ENCODE data around the gene ISX. TPM values are rescaled to one million over a fixed set of nuclear protein-coding genes. Genes with fewer than 3 reads are reported as not detected.

The ISX gene
- polyA plus RNA-seq, 1 experiment = not detected

DNA sequence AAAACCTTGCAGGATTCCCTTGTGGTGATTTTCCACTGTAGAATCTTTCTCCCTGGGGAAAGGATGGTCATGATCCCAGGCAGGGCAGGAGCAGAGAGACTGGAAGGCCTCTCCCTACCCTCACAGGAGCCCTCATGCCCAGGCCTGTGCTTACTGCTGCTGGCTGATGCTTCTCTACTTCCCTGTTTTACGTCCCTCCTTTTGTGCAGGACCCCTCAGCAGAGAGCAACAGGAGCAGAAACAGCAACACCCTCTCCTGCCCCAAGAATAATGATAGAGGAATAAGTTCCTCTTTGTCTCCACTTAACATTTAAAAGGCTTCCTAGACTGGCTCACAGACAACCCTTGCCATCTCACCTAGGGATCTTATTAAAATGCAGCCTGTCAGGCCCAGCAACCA lies 3.6 kb downstream of the ISX start:
- H3K36me3 ChIP-seq (ENCODE audit: control insufficient read depth, insufficient read depth, low read length) = no peaks in the 10 kb centered on the region
- no peak for DNase-seq (ENCODE audit: low read depth)
- TF ChIP-seq, protein P1, sequence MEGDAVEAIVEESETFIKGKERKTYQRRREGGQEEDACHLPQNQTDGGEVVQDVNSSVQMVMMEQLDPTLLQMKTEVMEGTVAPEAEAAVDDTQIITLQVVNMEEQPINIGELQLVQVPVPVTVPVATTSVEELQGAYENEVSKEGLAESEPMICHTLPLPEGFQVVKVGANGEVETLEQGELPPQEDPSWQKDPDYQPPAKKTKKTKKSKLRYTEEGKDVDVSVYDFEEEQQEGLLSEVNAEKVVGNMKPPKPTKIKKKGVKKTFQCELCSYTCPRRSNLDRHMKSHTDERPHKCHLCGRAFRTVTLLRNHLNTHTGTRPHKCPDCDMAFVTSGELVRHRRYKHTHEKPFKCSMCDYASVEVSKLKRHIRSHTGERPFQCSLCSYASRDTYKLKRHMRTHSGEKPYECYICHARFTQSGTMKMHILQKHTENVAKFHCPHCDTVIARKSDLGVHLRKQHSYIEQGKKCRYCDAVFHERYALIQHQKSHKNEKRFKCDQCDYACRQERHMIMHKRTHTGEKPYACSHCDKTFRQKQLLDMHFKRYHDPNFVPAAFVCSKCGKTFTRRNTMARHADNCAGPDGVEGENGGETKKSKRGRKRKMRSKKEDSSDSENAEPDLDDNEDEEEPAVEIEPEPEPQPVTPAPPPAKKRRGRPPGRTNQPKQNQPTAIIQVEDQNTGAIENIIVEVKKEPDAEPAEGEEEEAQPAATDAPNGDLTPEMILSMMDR (IDR thresholded peaks at IDR 0.05; ENCODE audit: insufficient read depth, low read depth, low read length) = no peak
- H3K4me3 ChIP-seq (ENCODE audit: low read depth, low read length) = no peak overlapping the region
- POLR2A ChIA-PET = no interaction called here
- CTCF ChIA-PET = no interaction called here
- H3K27me3 ChIP-seq (ENCODE audit: control insufficient read depth, insufficient read depth, low read length) = no peaks in the 10 kb centered on the region

DNA sequence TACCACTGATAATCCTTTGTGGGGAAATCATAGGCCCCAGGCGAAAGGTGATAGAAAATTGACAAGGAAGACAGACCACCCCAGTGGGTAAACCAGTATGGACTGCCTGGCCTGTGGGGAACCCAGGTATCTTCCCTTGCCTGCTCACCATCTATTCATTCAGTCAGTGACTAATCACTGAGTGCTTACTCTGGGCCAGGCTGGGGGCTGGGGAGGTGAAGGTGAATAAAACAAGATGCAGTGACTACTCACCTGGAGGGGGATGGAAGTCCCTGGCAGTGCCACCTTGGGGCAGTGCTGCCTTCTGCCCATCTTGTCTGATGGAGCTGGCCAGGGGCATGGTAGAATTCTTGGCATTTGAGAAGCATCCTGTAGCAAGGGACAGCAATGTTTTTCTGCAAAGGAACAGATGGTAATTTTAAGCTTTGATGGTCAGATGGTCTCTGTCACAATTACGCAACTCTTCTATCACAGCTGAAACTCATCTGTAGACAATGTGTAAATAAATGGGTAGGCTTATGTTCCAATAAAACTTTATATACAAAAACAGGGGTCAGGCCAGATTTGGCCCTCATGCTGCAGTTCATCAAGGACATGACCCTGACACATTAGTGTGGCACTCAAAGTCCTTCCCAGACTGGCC lies 4.6 kb downstream of the ISX start:
- CTCF ChIA-PET = no interaction called here

DNA sequence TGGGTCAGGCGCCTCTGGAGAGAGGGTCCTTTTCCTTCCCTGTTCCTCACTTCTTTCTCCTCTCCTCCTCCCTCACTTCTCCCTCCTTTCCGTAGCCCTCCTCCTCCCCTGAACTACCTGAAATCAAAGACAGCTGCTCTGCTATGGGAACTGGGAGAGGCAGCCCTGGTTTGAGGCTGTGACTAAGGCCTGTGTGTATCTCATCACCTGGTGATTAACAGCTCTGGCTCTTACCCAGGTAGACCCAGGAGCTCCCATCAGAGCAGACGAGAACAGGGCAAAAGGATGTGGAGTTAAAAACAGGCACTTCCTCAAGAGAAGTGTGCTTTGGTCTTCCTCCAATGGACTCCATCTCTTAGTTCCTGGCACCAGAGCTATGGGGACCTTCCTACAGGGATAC lies 5.8 kb downstream of the ISX start:
- ChIA-PET CTCF (no interaction called here), POLR2A (no interaction called here)
- H3K4me3 ChIP-seq (ENCODE audit: low read depth, low read length) = no peak overlapping the region
- TF ChIP-seq, protein P1 (IDR thresholded peaks at IDR 0.05; ENCODE audit: insufficient read depth, low read depth, low read length) = no peak
- no peaks in the 10 kb centered on the region for H3K36me3 ChIP-seq (ENCODE audit: control insufficient read depth, insufficient read depth, low read length)
- H3K27me3 ChIP-seq (ENCODE audit: control insufficient read depth, insufficient read depth, low read length) = no peaks in the 10 kb centered on the region
- DNase-seq (ENCODE audit: low read depth) = no peak

More for the DNA sequence above, 4.6 kb downstream of the ISX start:
- Histone ChIP-seq H3K4me3 (ENCODE audit: low read depth, low read length) (no peak overlapping the region), H3K27me3 (ENCODE audit: control insufficient read depth, insufficient read depth, low read length) (no peaks in the 10 kb centered on the region), H3K36me3 (ENCODE audit: control insufficient read depth, insufficient read depth, low read length) (no peaks in the 10 kb centered on the region)
- TF ChIP-seq, protein P1 (IDR thresholded peaks at IDR 0.05; ENCODE audit: insufficient read depth, low read depth, low read length) = no peak
- POLR2A ChIA-PET = no interaction called here
- no peak for DNase-seq (ENCODE audit: low read depth)

DNA sequence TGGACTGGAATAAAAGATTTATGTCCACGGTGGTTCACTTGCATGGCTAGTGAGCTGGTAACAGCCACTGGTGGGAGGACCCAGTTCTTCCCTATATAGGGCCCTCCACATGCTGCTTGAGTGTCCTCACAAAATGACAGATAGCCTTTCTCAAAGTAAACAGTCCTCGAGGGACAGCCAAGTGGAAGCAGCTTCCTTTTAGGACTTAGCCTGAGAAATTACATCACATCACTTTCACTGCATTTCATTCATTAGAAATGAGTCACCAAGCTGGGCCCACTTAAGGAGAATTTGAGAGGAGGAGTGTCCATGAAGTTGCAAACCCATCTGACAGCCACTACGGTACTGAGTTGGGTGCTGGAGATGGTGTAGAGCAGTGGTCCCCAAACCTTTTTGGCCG lies 7.0 kb downstream of the ISX start:
- ChIA-PET CTCF (no interaction called here), POLR2A (no interaction called here)
- no peak for DNase-seq (ENCODE audit: low read depth)
- TF ChIP-seq, protein P1 (IDR thresholded peaks at IDR 0.05; ENCODE audit: insufficient read depth, low read depth, low read length) = no peak
- Histone ChIP-seq H3K27me3 (ENCODE audit: control insufficient read depth, insufficient read depth, low read length) (no peaks in the 10 kb centered on the region), H3K4me3 (ENCODE audit: low read depth, low read length) (no peak overlapping the region), H3K36me3 (ENCODE audit: control insufficient read depth, insufficient read depth, low read length) (no peaks in the 10 kb centered on the region)

DNA sequence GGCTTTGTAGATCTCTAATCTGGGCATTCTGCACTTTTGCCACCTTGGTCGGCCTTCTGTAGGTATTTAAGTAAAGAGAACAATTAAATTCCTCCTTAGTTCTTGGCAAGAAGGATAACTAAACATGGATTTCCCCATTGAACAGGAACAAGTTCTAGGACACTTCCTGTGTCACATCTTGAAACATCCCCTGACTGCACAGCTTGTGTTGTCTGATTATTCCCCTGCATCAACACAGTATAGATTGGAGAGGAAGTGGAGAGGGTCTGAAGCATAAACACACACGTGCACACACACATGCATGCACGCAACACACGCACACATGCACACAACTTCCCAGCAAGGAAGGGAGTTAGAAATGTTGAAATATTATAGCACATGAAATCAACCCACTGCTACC lies 8.6 kb downstream of the ISX start:
- no peaks in the 10 kb centered on the region for H3K36me3 ChIP-seq (ENCODE audit: control insufficient read depth, insufficient read depth, low read length)
- H3K27me3 ChIP-seq (ENCODE audit: control insufficient read depth, insufficient read depth, low read length) = no peaks in the 10 kb centered on the region
- CTCF ChIA-PET = no interaction called here
- TF ChIP-seq, protein P1 (IDR thresholded peaks at IDR 0.05; ENCODE audit: insufficient read depth, low read depth, low read length) = no peak
- no peak overlapping the region for H3K4me3 ChIP-seq (ENCODE audit: low read depth, low read length)
- DNase-seq (ENCODE audit: low read depth) = no peak
- POLR2A ChIA-PET = no interaction called here

Measured in BJ (cell line).